Hematopoietic multipotent progenitor cell treated with erythropoietin and hydrocortisone succinate and interleukin-3 and kit ligand, for 8 days (in vitro differentiated cells): ENCODE data around the gene DOK6.
A peak's percentile ranks its signal among the peaks of the same experiment; 100 is the strongest.
"Not testable (repeated sequence)": the region's sequence is repeated elsewhere in the genome, so short reads cannot be mapped to it uniquely, and the experiment has no call there.

ENCODE experiments used
- DNase-seq: peaks from one replicate; pipeline ENCODE4 v3.0.0-alpha.2; 2015

DOK6 gene

DNA sequence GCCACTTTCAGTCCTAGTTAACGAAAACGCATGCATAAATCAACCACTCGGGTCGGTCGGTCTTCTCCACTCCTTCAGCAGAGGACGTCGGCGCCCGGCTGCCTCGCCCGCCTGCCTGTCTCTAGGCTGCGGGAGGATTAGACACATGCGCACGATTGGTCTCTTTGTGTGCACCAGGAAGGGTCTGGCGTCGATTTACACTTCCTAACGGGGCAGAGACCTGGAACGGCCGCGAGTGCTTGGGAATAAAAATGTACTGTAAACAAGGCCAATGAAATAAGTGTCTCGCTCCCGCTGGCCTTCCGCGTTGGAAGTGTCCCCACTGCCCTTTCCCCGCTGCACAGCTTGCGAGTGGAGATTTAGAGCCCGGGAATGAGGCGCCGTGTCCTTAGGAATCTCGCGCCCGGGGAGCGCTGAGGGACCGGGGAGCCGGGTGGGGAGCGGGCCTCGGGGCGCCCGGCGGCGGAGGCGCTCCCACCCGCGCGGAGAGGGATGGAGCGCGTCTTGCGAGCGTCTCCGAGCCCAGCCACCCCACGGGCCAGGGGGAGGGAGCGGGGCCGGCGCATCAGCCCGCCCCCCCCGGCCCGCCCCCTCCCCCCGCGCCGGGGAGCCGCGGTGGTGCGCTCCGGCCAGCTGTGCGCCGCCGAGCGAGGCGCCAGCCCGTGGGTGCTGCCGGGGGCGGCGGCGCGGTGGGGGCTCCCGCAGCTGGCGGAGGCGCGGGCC is at the start of gene DOK6:
DOK6 (plus strand) TSS at position 636 of the 723 bp plus-strand sequence.
- peak; percentile 1 for DNase-seq

- DNase-seq = no peak
These were observed 47.7 kb upstream of the DOK6 start for GRCh38 chr18:69353023-69353422.

- DNase-seq = no peak
These were observed 43.1 kb upstream of the DOK6 start for GRCh38 chr18:69357590-69357989.

GRCh38 chr18:69358212-69358895 is 42.3 kb upstream of the DOK6 start:
- no peak for DNase-seq

GRCh38 chr18:69359768-69360167 is 40.9 kb upstream of the DOK6 start:
- not testable (repeated sequence) for DNase-seq

GRCh38 chr18:69364930-69365329 is 35.8 kb upstream of the DOK6 start:
- no peak for DNase-seq

DNA sequence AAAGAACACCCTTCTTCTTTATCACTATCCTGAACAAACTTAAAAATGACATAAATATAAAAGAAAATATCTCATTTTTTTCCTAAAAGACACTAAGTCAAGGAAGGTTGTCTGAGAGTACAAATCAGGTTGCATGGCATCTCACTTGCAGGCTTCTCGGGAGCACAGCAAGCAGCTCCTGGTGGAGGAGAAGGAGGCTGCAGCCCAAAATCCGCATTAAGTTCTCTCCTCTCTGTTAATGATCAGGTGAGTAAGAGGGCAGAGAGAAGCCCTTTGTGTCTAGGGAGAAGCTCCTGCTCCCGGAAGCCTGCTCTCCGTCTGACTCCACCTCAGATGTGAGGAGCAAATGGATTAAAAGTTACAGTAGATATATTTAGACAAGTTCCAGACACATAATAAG is 35.0 kb upstream of the DOK6 start:
- DNase-seq = no peak

- no peak for DNase-seq
These were observed 33.6 kb upstream of the DOK6 start for GRCh38 chr18:69367104-69367503.

DNA sequence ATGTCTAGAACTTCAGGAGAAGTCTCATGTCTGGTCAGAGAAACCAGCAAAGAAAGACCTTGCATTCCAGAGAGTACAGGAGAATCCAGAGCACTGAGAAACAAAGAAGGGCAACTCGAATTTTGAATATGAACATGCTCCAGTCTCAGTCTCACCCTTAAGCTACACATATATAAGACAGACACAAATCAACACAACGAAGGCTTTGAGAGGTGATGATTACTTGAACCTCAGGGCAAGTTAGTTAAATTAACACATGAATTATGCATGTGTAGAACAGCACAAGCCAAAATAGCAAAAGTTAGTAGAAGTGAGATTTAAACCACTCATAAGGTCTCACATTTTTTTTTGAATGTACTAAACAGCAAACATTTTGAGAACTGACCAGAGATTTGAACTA is 29.0 kb upstream of the DOK6 start:
- DNase-seq = no peak

DNA sequence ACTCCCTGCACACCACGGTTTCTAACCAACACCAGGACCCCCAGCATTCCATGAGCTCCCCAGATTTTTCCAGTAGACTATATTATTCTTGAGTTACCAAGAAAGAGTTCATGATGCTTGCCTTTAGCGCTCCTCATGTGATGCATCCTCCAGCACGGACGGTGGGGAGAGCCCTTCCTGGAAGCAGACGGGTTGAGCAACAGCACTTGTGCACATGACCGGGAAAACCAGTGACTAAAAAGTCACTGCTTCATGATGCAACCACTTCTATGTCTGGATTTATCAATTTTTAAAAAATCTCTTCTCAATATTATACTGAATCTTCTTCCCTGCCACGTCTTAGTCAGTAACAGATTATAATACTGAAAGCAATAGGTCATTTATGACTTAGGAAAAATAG is 20.4 kb upstream of the DOK6 start:
- no peak for DNase-seq

DNA sequence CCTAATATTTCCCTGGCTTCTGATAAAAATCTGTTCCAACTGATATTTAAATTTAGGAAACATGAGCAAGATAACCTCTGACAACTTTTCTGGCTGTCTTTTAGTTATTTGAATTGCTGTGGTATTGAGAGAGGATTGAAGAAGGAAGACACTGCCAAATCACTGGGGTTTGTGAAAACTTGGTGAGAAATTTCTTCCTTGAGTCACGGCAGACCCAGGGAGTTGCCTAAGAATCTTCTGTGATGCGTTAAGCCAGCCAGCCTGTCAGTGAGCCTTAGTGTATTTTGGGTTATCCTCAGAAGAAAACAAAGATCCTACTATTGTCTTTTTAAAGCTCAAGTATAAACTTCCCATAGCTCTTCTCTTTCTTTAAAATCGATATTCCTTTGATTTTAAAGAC is 17.5 kb upstream of the DOK6 start:
- DNase-seq = no peak

GRCh38 chr18:69387186-69387585 is 13.5 kb upstream of the DOK6 start:
- DNase-seq = no peak

DNA sequence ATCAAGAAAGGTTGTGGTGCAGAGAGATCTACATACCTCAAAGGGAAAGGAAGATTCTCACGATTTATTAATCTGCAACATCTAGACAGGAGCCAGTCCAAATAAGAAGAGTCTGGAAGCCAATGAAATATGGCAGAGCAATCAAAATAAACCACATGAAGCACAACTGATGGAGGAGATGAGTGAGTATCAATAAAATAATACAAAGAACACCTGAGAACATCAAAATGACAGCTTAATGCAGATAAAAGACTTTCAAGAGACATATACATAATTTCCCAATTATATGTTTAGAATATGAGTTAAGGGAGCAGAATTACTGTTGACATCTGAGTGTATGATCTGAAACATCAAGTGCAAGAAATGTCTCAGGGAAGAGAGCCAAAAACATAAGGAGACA is 12.5 kb upstream of the DOK6 start:
- DNase-seq = no peak

GRCh38 chr18:69397096-69397495 is 3.6 kb upstream of the DOK6 start:
- no peak for DNase-seq

- no peak for DNase-seq
These were observed 1.4 kb upstream of the DOK6 start for GRCh38 chr18:69399253-69399652.

DNA sequence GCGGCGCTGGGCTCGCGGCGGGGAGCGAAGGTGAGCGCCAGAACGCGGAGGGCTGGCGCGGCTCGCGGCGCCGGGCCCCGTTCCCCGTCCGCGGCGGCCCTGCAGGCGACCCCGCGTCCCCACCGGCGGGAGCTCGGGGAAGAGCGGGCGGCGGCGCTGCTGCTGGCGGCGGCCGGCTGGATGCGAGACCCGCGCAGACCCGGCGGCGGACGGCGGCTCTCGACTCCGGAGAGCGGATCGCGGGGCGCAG is 213 bp downstream of the DOK6 start:
- DNase-seq = no peak

DNA sequence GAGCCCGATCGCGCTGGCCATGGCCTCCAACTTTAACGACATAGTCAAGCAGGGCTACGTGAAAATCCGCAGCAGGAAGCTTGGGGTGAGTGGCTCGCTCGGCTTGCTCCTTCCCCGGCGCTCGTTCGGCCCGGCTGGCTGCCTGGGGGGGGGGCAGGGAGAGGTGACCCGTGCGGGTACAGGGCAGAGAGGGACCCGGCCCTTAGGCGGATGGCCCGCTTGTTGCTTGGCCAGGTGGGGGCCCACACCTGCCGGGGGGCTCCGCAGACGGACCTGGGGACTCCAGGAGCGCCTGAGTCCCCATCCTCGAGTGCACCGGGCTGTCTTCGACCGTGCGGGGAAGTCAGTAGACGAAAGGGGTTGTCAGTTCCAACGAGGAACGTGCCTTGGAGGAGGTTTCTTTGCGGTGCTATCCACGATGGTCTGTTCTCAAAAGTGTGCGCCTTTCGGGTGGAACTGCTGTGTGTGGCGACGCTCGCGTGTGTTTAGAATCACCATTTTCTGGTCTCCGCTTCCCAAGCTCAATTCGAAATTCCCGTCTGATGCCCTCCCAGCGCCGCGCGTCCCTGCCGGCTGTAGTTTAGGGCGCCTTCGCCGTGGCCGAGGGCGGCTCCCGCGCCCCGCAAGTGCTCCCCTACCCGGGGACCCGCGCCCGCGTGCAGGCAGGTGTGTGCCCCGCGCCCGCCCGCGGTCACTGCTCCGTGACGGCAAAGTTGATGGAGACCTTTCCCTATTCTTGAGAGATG is 711 bp downstream of the DOK6 start:
- DNase-seq = no peak

GRCh38 chr18:69401972-69402532 is 1.4 kb downstream of the DOK6 start:
- no peak for DNase-seq

DNA sequence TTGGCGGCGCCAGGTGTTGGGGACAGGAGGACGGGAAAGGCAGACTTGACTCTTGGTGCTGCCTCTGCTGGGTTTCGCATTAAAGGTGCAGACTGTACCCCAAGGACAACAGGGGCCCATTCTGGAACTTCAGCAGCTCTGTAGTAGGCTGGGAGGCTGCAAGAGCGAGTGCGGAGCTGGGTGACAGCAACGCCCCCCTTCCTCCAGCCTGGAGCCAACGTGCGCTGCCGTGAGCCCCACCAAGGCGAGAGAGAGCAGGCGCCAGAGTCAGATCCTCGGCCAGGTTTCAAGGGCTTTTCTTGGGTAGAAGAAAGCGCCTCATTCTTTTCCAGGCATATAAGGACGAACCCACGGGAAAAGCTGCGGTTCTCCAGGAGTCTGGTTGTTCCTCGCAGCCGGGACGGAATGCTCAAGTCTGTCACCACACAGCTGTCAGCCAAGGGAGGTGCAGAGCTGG is 1.9 kb downstream of the DOK6 start:
- no peak for DNase-seq

DNA sequence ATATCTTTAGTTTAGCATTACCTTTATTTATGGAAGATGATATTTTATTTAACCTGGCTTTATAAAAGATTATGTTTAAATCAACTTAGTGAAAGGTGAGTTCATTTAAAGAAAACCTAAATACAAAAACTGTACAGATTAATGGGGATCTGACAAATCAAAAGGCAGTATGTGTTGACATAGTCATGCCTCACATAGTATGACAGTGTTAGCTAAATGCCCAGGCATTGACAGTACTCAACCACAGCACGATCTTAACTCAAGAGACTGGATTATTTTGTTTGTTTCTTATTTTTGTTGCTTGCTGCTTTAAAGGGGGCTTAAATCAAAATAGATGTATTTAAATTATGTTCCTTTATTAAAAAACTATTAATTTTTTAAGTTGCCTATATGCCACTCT is 7.8 kb downstream of the DOK6 start:
- DNase-seq = no peak

GRCh38 chr18:69411199-69411598 is 10.5 kb downstream of the DOK6 start:
- no peak for DNase-seq

GRCh38 chr18:69414184-69414583 is 13.5 kb downstream of the DOK6 start:
- no peak for DNase-seq

DNA sequence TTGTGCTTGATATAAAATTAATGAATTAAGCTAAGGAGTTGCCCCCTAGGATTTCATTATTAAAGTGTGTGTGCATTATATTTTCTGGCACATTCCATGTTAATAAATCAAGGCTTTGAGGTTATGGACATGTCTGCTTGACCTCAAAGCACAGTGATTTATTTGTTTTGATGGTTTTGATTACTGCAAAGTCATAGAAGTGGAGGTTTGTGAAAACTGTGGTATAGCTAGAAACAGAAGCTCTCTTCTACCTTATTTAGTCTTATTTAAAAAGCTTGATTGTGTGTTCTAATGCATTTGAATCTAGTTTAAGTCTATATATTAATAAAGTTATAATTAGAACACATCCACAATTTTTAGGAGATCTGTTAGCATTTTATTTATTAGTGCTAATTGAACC is 32.2 kb downstream of the DOK6 start:
- no peak for DNase-seq

GRCh38 chr18:69435000-69435399 is 34.3 kb downstream of the DOK6 start:
- no peak for DNase-seq
